B cell (primary cell): ENCODE results near the gene AK9. TPM values are rescaled to one million over a fixed set of nuclear protein-coding genes. Genes with fewer than 3 reads are reported as not detected.

Experiments used
- ATAC-seq: fragments of 200-7000 bp; cut with Tn5 transposase; one replicate; pipeline ENCODE4 v1.10.0; 2021; ENCODE audit warnings: low read depth, mild to moderate bottlenecking, moderate number of reproducible peaks, moderate library complexity
- CTCF ChIA-PET: fragments of 350-600 bp; sonication (Branson Sonifier 250); formaldehyde crosslinking; loops from one replicate; lab custom pipeline; 2021; ENCODE audit warnings: antibody characterized with exemption, inconsistent platforms; lab: Charles Lee
- POLR2A ChIA-PET: fragments of 350-600 bp; sonication (Branson Sonifier 250); formaldehyde crosslinking; loops from one replicate; lab custom pipeline; 2021; ENCODE audit warnings: antibody characterized with exemption; lab: Charles Lee
- DNase-seq: peaks from one replicate; pipeline ENCODE4 v3.0.0; 2013
- H2AFZ ChIP-seq: 2 replicates; pipeline ENCODE4 v1.6.1; 2012; ENCODE audit warnings: mild to moderate bottlenecking, low read depth, low read length; ENCODE audit not compliant: insufficient read depth, poor library complexity, severe bottlenecking
- H3K27ac ChIP-seq, 2 donors: 1 replicate in 1 of 2; 2 replicates in 1 of 2; pipeline ENCODE4 v1.5.1; 2012 to 2013; ENCODE audit warnings: low read length in 2 of 2, mild to moderate bottlenecking in 2 of 2, moderate library complexity in 1 of 2
- H3K27me3 ChIP-seq, 4 experiments: fragments of 200-600 bp in 1 of 4; sonication (generic) in 1 of 4; replicated peaks in 1 of 4; 1 replicate in 2 of 4; 2 replicates in 2 of 4; pipeline versions ENCODE4 v1.6.1 to v1.7.0; 2013 to 2016; ENCODE audit warnings: low read length in 3 of 4, mild to moderate bottlenecking in 2 of 4, mixed read lengths in 1 of 4, moderate library complexity in 1 of 4; ENCODE audit not compliant: insufficient read depth in 4 of 4, control insufficient read depth in 3 of 4; ENCODE audit errors: control extremely low read depth in 1 of 4
- H3K36me3 ChIP-seq, 2 experiments: replicated peaks in 1 of 2; 1 replicate in 1 of 2; 2 replicates in 1 of 2; pipeline versions ENCODE4 v1.6.1 to v1.7.1; 2013; ENCODE audit warnings: low read length in 1 of 2; ENCODE audit not compliant: insufficient read depth in 2 of 2, control insufficient read depth in 1 of 2; ENCODE audit errors: control extremely low read depth in 1 of 2, extremely low read depth in 1 of 2
- H3K4me1 ChIP-seq, 2 donors: fragments of 200-600 bp in 1 of 2; sonication (generic) in 1 of 2; 1 replicate in 1 of 2; 2 replicates in 1 of 2; pipeline versions ENCODE4 v1.5.1 to v1.6.1; 2013 to 2017; ENCODE audit warnings: low read length in 2 of 2; ENCODE audit not compliant: control insufficient read depth in 2 of 2, insufficient read depth in 2 of 2
- H3K4me2 ChIP-seq: replicated peaks from 2 replicates; pipeline ENCODE3; 2012; ENCODE audit warnings: mild to moderate bottlenecking, low read depth, low read length; ENCODE audit not compliant: poor library complexity, severe bottlenecking
- H3K4me3 ChIP-seq, 5 experiments: fragments of 200-600 bp in 1 of 5; sonication (generic) in 1 of 5; 1 replicate in 3 of 5; 2 replicates in 2 of 5; pipeline versions ENCODE4 v1.5.1 to v1.7.0; 2011 to 2016; ENCODE audit warnings: low read length in 4 of 5, mild to moderate bottlenecking in 4 of 5, low read depth in 2 of 5, control low read depth in 1 of 5, moderate library complexity in 1 of 5; ENCODE audit not compliant: insufficient read depth in 1 of 5; ENCODE audit errors: control extremely low read depth in 1 of 5, extremely low read depth in 1 of 5
- H3K79me2 ChIP-seq: fragments of 200-600 bp; sonication (generic); one replicate; pipeline ENCODE4 v1.6.0; 2016; ENCODE audit warnings: low read length; ENCODE audit not compliant: control insufficient read depth, insufficient read depth
- H3K9ac ChIP-seq: fragments of 200-600 bp; sonication (generic); 2 replicates; pipeline ENCODE4 v1.6.1; 2017; ENCODE audit warnings: mild to moderate bottlenecking, low read length, moderate library complexity
- H3K9me3 ChIP-seq, 3 donors: one replicate each; pipeline versions ENCODE4 v1.6.1 to v1.7.1; 2013; ENCODE audit warnings: low read length in 2 of 3; ENCODE audit not compliant: control insufficient read depth in 2 of 3, insufficient read depth in 1 of 3; ENCODE audit errors: control extremely low read depth in 1 of 3
- H4K20me1 ChIP-seq: 2 replicates; pipeline ENCODE4 v1.6.0; 2012; ENCODE audit warnings: mild to moderate bottlenecking, low read length; ENCODE audit not compliant: insufficient read depth, control insufficient read depth, poor library complexity, severe bottlenecking
- H3K27ac Mint-ChIP-seq: one replicate; pipeline ENCODE4 v1.8.0; 2021; ENCODE audit warnings: mixed read lengths
- H3K27me3 Mint-ChIP-seq: one replicate; pipeline ENCODE4 v1.8.0; 2021; ENCODE audit warnings: mixed read lengths
- H3K4me1 Mint-ChIP-seq: one replicate; pipeline ENCODE4 v1.8.0; 2021; ENCODE audit warnings: mixed read lengths
- H3K4me3 Mint-ChIP-seq: one replicate; pipeline ENCODE4 v1.8.0; 2021; ENCODE audit warnings: mixed read lengths
- H3K9me3 Mint-ChIP-seq: one replicate; pipeline ENCODE4 v1.8.0; 2022; ENCODE audit warnings: mixed read lengths; ENCODE audit not compliant: insufficient read depth
- CTCF ChIP-seq: fragments of 200-600 bp; IDR thresholded peaks from one replicate; pipeline ENCODE4 v1.8.0; 2022; ENCODE audit warnings: antibody characterized with exemption, mild to moderate bottlenecking
- EZH2 ChIP-seq: IDR thresholded peaks from 2 replicates; pipeline ENCODE4 v1.6.1; 2012; ENCODE audit warnings: borderline replicate concordance, low read depth, mild to moderate bottlenecking, moderate library complexity, low read length; ENCODE audit not compliant: insufficient read depth, poor library complexity, severe bottlenecking
- WGBS: methylation state at CpG from one replicate; pipeline ENCODE4 v1.1.5; 2013; ENCODE audit warnings: missing lambda C conversion rate; ENCODE audit not compliant: insufficient coverage; 5-methylcytosine and 5-hydroxymethylcytosine counted together
- intact Hi-C: fragments of 100-400 bp; cut with micrococcal nuclease; formaldehyde crosslinking; loops from one replicate; pipeline ENCODE4 v1.10.0; 2022
- polyA plus RNA-seq: library from polyadenylated mRNA; depleted of rRNA; stranded (reverse); fragments of >200 nt; gene quantifications from 2 replicates; pipeline ENCODE4 v1.2.3, GENCODE V29; 2012
- total RNA-seq, 2 donors: library from RNA; stranded (reverse); fragments of 120-200 nt in 1 of 2; gene quantifications; 1 replicate in 1 of 2; 2 replicates in 1 of 2; pipeline versions ENCODE4 v1.2.3 to v1.2.4, GENCODE V29; 2013 to 2022

AK9 gene
- total and polyA plus RNA-seq, 2 donors (not counting 1 experiment from before 2014, with no cell fraction given), result 6.4 to 26.5 TPM

- Mint-ChIP-seq H3K4me1 (peaks cover 17% of the 10 kb centered on the region), H3K27ac (no peak overlapping the region), H3K27me3 (no peaks in the 10 kb centered on the region), H3K4me3 (no peak overlapping the region), H3K9me3 (no peaks in the 10 kb centered on the region)
- Histone ChIP-seq H3K4me2 (no peak overlapping the region), H3K36me3 (no peaks in the 10 kb centered on the region), H3K27ac (no peak overlapping the region), H3K4me3 (no peak overlapping the region), H2AFZ (no peak overlapping the region), H3K9me3 (no peaks in the 10 kb centered on the region), H3K79me2 (no peaks in the 10 kb centered on the region), H3K27me3 (no peaks in the 10 kb centered on the region), H3K9ac (no peak overlapping the region), H4K20me1 (no peaks in the 10 kb centered on the region), H3K4me1 (peaks cover 8 to 12% of the 10 kb centered on the region in 2 donors)
- ChIA-PET POLR2A (no interaction called here), CTCF (interaction anchor here (0.6 kb wide), 1 partner anchor 208 kb away, joined by 4 read pairs; no protein-coding TSS in a partner anchor)
- WGBS, result 94% methylated on average over 8 of the region's 9 CpGs
- TF ChIP-seq EZH2, result no peak
- TF ChIP-seq CTCF, result no peak
- no peak for ATAC-seq
- DNase-seq, result no peak
- intact Hi-C loops, result no loop called here
Measured at GRCh38 chr6:109496036-109496772, 194.8 kb downstream of the AK9 start.

- TF ChIP-seq EZH2, result no peak
- no peak for TF ChIP-seq CTCF
- intact Hi-C loops, result no loop called here
- DNase-seq (peak; percentile 52), ATAC-seq (peak; percentile 57)
- Histone ChIP-seq H2AFZ (no peak overlapping the region), H3K4me3 (no peak overlapping the region), H3K9me3 (no peaks in the 10 kb centered on the region), H3K4me2 (peak overlapping the region; percentile 29), H4K20me1 (no peaks in the 10 kb centered on the region), H3K9ac (no peak overlapping the region), H3K4me1 (peaks cover 8 to 14% of the 10 kb centered on the region in 2 donors), H3K36me3 (no peaks in the 10 kb centered on the region), H3K27ac (no peak overlapping the region), H3K79me2 (no peaks in the 10 kb centered on the region), H3K27me3 (no peaks in the 10 kb centered on the region)
- H3K27me3 Mint-ChIP-seq, result no peaks in the 10 kb centered on the region
- no peaks in the 10 kb centered on the region for H3K9me3 Mint-ChIP-seq
- CTCF ChIA-PET, result no interaction called here
- POLR2A ChIA-PET, result no interaction called here
- no peak overlapping the region for H3K4me3 Mint-ChIP-seq
- H3K4me1 Mint-ChIP-seq, result peaks cover 22% of the 10 kb centered on the region
- H3K27ac Mint-ChIP-seq, result no peak overlapping the region
- 0% methylated on average over 1 of the region's 1 CpG for WGBS
Measured at GRCh38 chr6:109493865-109494264, 197.1 kb downstream of the AK9 start.
